Hepatocyte (in vitro differentiated cells): ENCODE data around the gene PDE8B.

ENCODE experiments used
- EZH2 ChIP-seq: fragments of 200-600 bp; sonication (generic); IDR thresholded peaks from 2 replicates; pipeline ENCODE4 v1.6.1; 2016; ENCODE audit warnings: antibody characterized with exemption, mild to moderate bottlenecking, borderline replicate concordance
- EZH2phosphoT487 ChIP-seq: fragments of 200-600 bp; sonication (generic); IDR thresholded peaks from one replicate; pipeline ENCODE4 v1.6.1; 2018; ENCODE audit warnings: antibody characterized with exemption, mild to moderate bottlenecking, low read depth, moderate library complexity; ENCODE audit not compliant: unreplicated experiment, severe bottlenecking
- TF ChIP-seq, protein P1 (sequence below): fragments of 200-600 bp; sonication (generic); IDR thresholded peaks from 2 replicates; pipeline ENCODE4 v1.5.1; 2016; ENCODE audit warnings: antibody characterized with exemption, mild to moderate bottlenecking; ENCODE audit not compliant: poor library complexity

- TF ChIP-seq, protein P1, sequence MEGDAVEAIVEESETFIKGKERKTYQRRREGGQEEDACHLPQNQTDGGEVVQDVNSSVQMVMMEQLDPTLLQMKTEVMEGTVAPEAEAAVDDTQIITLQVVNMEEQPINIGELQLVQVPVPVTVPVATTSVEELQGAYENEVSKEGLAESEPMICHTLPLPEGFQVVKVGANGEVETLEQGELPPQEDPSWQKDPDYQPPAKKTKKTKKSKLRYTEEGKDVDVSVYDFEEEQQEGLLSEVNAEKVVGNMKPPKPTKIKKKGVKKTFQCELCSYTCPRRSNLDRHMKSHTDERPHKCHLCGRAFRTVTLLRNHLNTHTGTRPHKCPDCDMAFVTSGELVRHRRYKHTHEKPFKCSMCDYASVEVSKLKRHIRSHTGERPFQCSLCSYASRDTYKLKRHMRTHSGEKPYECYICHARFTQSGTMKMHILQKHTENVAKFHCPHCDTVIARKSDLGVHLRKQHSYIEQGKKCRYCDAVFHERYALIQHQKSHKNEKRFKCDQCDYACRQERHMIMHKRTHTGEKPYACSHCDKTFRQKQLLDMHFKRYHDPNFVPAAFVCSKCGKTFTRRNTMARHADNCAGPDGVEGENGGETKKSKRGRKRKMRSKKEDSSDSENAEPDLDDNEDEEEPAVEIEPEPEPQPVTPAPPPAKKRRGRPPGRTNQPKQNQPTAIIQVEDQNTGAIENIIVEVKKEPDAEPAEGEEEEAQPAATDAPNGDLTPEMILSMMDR: no peak
- TF ChIP-seq EZH2phosphoT487: no peak
- TF ChIP-seq EZH2: no peak
These were observed 183.7 kb downstream of the PDE8B start for GRCh38 chr5:77394064-77394715.
